Chondrocyte (in vitro differentiated cells): ENCODE data around the gene NGEF. TPM values are rescaled to one million over a fixed set of nuclear protein-coding genes. Genes with fewer than 3 reads are reported as not detected.

Source experiments
- DNase-seq: peaks from one replicate; pipeline ENCODE4 v3.0.0; 2021; ENCODE audit warnings: mixed read lengths, low spot score
- H3K27ac Mint-ChIP-seq: one replicate; pipeline ENCODE4 v1.8.0; 2021; ENCODE audit warnings: mild to moderate bottlenecking, moderate library complexity, mixed read lengths; ENCODE audit not compliant: unreplicated experiment
- H3K27me3 Mint-ChIP-seq: 2 replicates; pipeline ENCODE4 v1.8.0; 2021; ENCODE audit warnings: low read depth, mixed read lengths
- H3K36me3 Mint-ChIP-seq: 2 replicates; pipeline ENCODE4 v1.8.0; 2021; ENCODE audit warnings: low read depth, mixed read lengths
- H3K4me1 Mint-ChIP-seq: 2 replicates; pipeline ENCODE4 v1.8.0; 2021; ENCODE audit warnings: low read depth, mild to moderate bottlenecking, mixed read lengths
- H3K4me3 Mint-ChIP-seq: one replicate; pipeline ENCODE4 v1.8.0; 2021; ENCODE audit warnings: mild to moderate bottlenecking, moderate library complexity, mixed read lengths; ENCODE audit not compliant: unreplicated experiment
- H3K9me3 Mint-ChIP-seq: 2 replicates; pipeline ENCODE4 v1.8.0; 2021; ENCODE audit warnings: low read depth, mixed read lengths
- CTCF ChIP-seq: fragments of 200-600 bp; sonication (generic); IDR thresholded peaks from 2 replicates; pipeline ENCODE4 v1.5.0; 2021; ENCODE audit warnings: antibody characterized with exemption, mild to moderate bottlenecking, moderate library complexity
- total RNA-seq: library from RNA; stranded (reverse); gene quantifications from 3 replicates; pipeline ENCODE4 v1.2.1, GENCODE V29; 2021

Gene NGEF
- total RNA-seq, 1 donor from 2014 or later: 0.10 TPM

GRCh38 chr2:232882505-232883115 is 130.4 kb downstream of the NGEF start:
- TF ChIP-seq CTCF: no peak
- no peak for DNase-seq
- Mint-ChIP-seq H3K27me3 (peaks cover 3% of the 10 kb centered on the region), H3K4me1 (no peaks in the 10 kb centered on the region), H3K27ac (no peak overlapping the region), H3K36me3 (peaks cover under 1% of the 10 kb centered on the region), H3K9me3 (no peaks in the 10 kb centered on the region), H3K4me3 (no peak overlapping the region)

GRCh38 chr2:232882085-232882484 is 131.0 kb downstream of the NGEF start:
- no peak overlapping the region for H3K27ac Mint-ChIP-seq
- no peak for DNase-seq
- no peak for TF ChIP-seq CTCF
- H3K9me3 Mint-ChIP-seq: no peaks in the 10 kb centered on the region
- H3K4me3 Mint-ChIP-seq: no peak overlapping the region
- peaks cover 3% of the 10 kb centered on the region for H3K27me3 Mint-ChIP-seq
- no peaks in the 10 kb centered on the region for H3K4me1 Mint-ChIP-seq
- H3K36me3 Mint-ChIP-seq: peaks cover 2% of the 10 kb centered on the region

GRCh38 chr2:232880764-232881351 is 132.2 kb downstream of the NGEF start:
- DNase-seq: no peak
- Mint-ChIP-seq H3K36me3 (peaks cover 2% of the 10 kb centered on the region), H3K9me3 (no peaks in the 10 kb centered on the region), H3K4me1 (no peaks in the 10 kb centered on the region), H3K27ac (no peak overlapping the region), H3K27me3 (no peaks in the 10 kb centered on the region), H3K4me3 (no peak overlapping the region)
- TF ChIP-seq CTCF: no peak

GRCh38 chr2:232879618-232880494 is 133.2 kb downstream of the NGEF start:
- peaks cover 2% of the 10 kb centered on the region for H3K36me3 Mint-ChIP-seq
- H3K4me1 Mint-ChIP-seq: peaks cover 6% of the 10 kb centered on the region
- no peak for TF ChIP-seq CTCF
- H3K27ac Mint-ChIP-seq: no peak overlapping the region
- H3K4me3 Mint-ChIP-seq: no peak overlapping the region
- no peak for DNase-seq
- H3K9me3 Mint-ChIP-seq: no peaks in the 10 kb centered on the region
- H3K27me3 Mint-ChIP-seq: peaks cover 6% of the 10 kb centered on the region

GRCh38 chr2:232878855-232879617 is 134.0 kb downstream of the NGEF start:
- H3K9me3 Mint-ChIP-seq: no peaks in the 10 kb centered on the region
- TF ChIP-seq CTCF: no peak
- peaks cover 6% of the 10 kb centered on the region for H3K27me3 Mint-ChIP-seq
- H3K27ac Mint-ChIP-seq: no peak overlapping the region
- peaks cover 6% of the 10 kb centered on the region for H3K4me1 Mint-ChIP-seq
- H3K4me3 Mint-ChIP-seq: no peak overlapping the region
- H3K36me3 Mint-ChIP-seq: peaks cover 2% of the 10 kb centered on the region
- DNase-seq: no peak
